Measurements from ENCODE around the gene RAD51B.

The RAD51B gene

GRCh38 chr14:68506645-68507419 lies 687.3 kb downstream of the RAD51B start:
- DNase-seq = no peak

GRCh38 chr14:68507544-68508081 lies 688.0 kb downstream of the RAD51B start:
- peak; percentile 32 for DNase-seq

GRCh38 chr14:68508581-68508980 lies 689.0 kb downstream of the RAD51B start:
- no peak for DNase-seq

- no peak for DNase-seq
These were observed 689.8 kb downstream of the RAD51B start for GRCh38 chr14:68509188-68509983.

GRCh38 chr14:68510201-68511128 lies 690.9 kb downstream of the RAD51B start:
- no peak for DNase-seq

- DNase-seq = no peak
These were observed 691.8 kb downstream of the RAD51B start for GRCh38 chr14:68511129-68512047.

GRCh38 chr14:68512088-68512487 lies 692.5 kb downstream of the RAD51B start:
- no peak for DNase-seq

- DNase-seq = no peak
These were observed 693.6 kb downstream of the RAD51B start for GRCh38 chr14:68513137-68513536.

- no peak for DNase-seq
These were observed 694.4 kb downstream of the RAD51B start for GRCh38 chr14:68513838-68514607.

- DNase-seq = no peak
These were observed 695.1 kb downstream of the RAD51B start for GRCh38 chr14:68514608-68515194.

- no peak for DNase-seq
These were observed 696.8 kb downstream of the RAD51B start for GRCh38 chr14:68516342-68516741.

- DNase-seq = no peak
These were observed 698.6 kb downstream of the RAD51B start for GRCh38 chr14:68518166-68518565.

GRCh38 chr14:68518761-68519670 lies 699.4 kb downstream of the RAD51B start:
- no peak for DNase-seq

GRCh38 chr14:68519671-68520187 lies 700.1 kb downstream of the RAD51B start:
- DNase-seq = no peak

- DNase-seq = no peak
These were observed 701.3 kb downstream of the RAD51B start for GRCh38 chr14:68520637-68521556.

GRCh38 chr14:68521557-68521901 lies 702.0 kb downstream of the RAD51B start:
- no peak for DNase-seq

- DNase-seq = no peak
These were observed 702.5 kb downstream of the RAD51B start for GRCh38 chr14:68521961-68522509.
